ENCODE measurements around the gene TSR3.

TSR3 gene

GRCh38 chr16:1366712-1367299 is 15.1 kb upstream of the TSR3 start:
- DNase-seq (ENCODE audit: extremely low spot score): no peak
- POLR2A ChIA-PET: no interaction called here
- TF ChIP-seq FOXA1 (IDR thresholded peaks at IDR 0.05) (no peak), ELF4 (IDR thresholded peaks at IDR 0.05) (no peak), FOXM1 (IDR thresholded peaks at IDR 0.05; ENCODE audit: borderline replicate concordance) (no peak)
- CTCF ChIA-PET: interaction anchor here (0.8 kb wide), 1 partner anchor 12 kb away, joined by 3 read pairs; no protein-coding TSS in a partner anchor

- ChIA-PET POLR2A (no interaction called here), CTCF (interaction anchor here (0.6 to 0.8 kb wide), 3 partner anchors 13 to 69 kb away, joined by 3 read pairs; no protein-coding TSS in a partner anchor)
- DNase-seq (ENCODE audit: extremely low spot score): no peak
- TF ChIP-seq BHLHE40 (IDR thresholded peaks at IDR 0.05; ENCODE audit: borderline replicate concordance) (no peak), L3MBTL2 (conservative IDR thresholded peaks at IDR 0.05) (no peak), ELF4 (IDR thresholded peaks at IDR 0.05) (no peak), FOXA1 (IDR thresholded peaks at IDR 0.05) (no peak), SP1 (IDR thresholded peaks at IDR 0.05) (no peak), ZNF384 (IDR thresholded peaks at IDR 0.05) (no peak), ARNT (IDR thresholded peaks at IDR 0.05) (no peak), LEF1 (IDR thresholded peaks at IDR 0.05; ENCODE audit: borderline replicate concordance) (no peak), TARDBP (IDR thresholded peaks at IDR 0.05) (no peak), HDGF (IDR thresholded peaks at IDR 0.05; ENCODE audit: borderline replicate concordance) (no peak), SUZ12 (IDR thresholded peaks at IDR 0.05) (no peak), FOXM1 (IDR thresholded peaks at IDR 0.05; ENCODE audit: borderline replicate concordance) (no peak), CTBP1 (IDR thresholded peaks at IDR 0.05; ENCODE audit: borderline replicate concordance) (no peak), FOXK2 (IDR thresholded peaks at IDR 0.05) (no peak), NFRKB (IDR thresholded peaks at IDR 0.05) (no peak)
- TF ChIP-seq, protein P1, sequence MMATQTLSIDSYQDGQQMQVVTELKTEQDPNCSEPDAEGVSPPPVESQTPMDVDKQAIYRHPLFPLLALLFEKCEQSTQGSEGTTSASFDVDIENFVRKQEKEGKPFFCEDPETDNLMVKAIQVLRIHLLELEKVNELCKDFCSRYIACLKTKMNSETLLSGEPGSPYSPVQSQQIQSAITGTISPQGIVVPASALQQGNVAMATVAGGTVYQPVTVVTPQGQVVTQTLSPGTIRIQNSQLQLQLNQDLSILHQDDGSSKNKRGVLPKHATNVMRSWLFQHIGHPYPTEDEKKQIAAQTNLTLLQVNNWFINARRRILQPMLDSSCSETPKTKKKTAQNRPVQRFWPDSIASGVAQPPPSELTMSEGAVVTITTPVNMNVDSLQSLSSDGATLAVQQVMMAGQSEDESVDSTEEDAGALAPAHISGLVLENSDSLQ (IDR thresholded peaks at IDR 0.05): no peak
These were observed 14.5 kb upstream of the TSR3 start for GRCh38 chr16:1366060-1366711.

DNA sequence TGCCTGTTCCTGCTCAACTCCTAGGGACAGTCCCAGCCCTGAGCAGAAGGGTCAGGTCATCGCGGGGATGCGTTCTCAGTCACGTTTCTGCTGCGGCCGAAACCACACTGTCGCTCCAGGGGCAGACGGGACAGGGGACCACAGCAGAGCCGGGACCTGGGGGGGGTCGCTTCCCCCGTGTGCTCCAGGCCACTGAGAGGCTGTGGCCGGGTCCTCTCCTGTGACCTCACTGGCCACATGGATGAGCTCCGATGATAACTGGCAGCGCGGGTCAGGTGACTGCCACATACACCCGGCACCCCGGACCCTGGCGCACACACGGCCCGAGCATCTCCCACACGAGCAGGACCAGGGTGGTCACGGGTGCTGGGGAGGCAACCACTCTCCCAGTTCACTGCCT is 12.8 kb upstream of the TSR3 start:
- ChIA-PET CTCF (interaction anchor here (0.7 to 1.6 kb wide), 2 partner anchors 17 to 70 kb away, joined by 3 read pairs; no protein-coding TSS in a partner anchor), POLR2A (interaction anchor here (1.0 kb wide), 1 partner anchor 341 kb away, joined by 3 read pairs; the partner anchor contains the start of gene MAPK8IP3)
- no peak for DNase-seq (ENCODE audit: extremely low spot score)
- TF ChIP-seq FOXA1 (IDR thresholded peaks at IDR 0.05) (no peak), SUZ12 (IDR thresholded peaks at IDR 0.05) (no peak), CTBP1 (IDR thresholded peaks at IDR 0.05; ENCODE audit: borderline replicate concordance) (no peak), L3MBTL2 (conservative IDR thresholded peaks at IDR 0.05) (no peak), BHLHE40 (IDR thresholded peaks at IDR 0.05; ENCODE audit: borderline replicate concordance) (no peak), ELF4 (IDR thresholded peaks at IDR 0.05) (no peak), FOXM1 (IDR thresholded peaks at IDR 0.05; ENCODE audit: borderline replicate concordance) (no peak), HDGF (IDR thresholded peaks at IDR 0.05; ENCODE audit: borderline replicate concordance) (no peak), TARDBP (IDR thresholded peaks at IDR 0.05) (no peak), FOXK2 (IDR thresholded peaks at IDR 0.05) (no peak), ARNT (IDR thresholded peaks at IDR 0.05) (no peak), ZNF384 (IDR thresholded peaks at IDR 0.05) (no peak)

DNA sequence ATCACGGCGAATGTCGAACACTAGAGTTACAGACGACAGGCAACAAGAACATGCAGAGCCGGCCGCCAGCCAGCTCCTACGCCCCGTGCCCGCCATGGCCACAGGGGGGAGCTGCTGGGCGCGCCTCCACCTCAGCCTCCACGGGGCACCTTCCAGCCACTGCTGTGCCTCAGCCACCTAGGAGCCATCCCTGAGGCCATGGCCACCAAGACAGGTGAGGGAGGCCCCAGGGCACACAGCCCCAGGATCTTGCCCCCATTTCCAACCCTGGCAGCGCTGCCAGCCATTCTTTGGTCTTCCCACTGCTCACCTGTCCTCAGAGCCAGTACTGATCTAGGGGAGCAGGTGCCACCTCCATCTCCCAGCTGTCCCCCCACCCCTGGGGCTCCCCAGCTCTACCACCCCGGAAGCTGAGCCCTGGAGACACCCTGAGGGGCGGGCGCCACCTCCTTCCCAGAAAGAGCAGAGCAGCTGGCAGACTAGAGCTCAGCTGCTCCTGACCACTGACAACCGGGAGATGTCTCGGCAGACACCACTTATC is 11.9 kb upstream of the TSR3 start:
- ChIA-PET POLR2A (interaction anchor here (0.8 kb wide), 1 partner anchor 16 kb away, joined by 3 read pairs; no protein-coding TSS in a partner anchor), CTCF (interaction anchor here (0.6 to 1.6 kb wide), 6 partner anchors 16 to 154 kb away, joined by 3 to 5 read pairs (median 3); partner anchors contain the start of gene BAIAP3)
- TF ChIP-seq CTBP1 (IDR thresholded peaks at IDR 0.05; ENCODE audit: borderline replicate concordance) (no peak), ARNT (IDR thresholded peaks at IDR 0.05) (no peak), ZNF384 (IDR thresholded peaks at IDR 0.05) (no peak), SUZ12 (IDR thresholded peaks at IDR 0.05) (no peak), NFRKB (IDR thresholded peaks at IDR 0.05) (no peak), SP1 (IDR thresholded peaks at IDR 0.05) (no peak), FOXK2 (IDR thresholded peaks at IDR 0.05) (no peak)
- peak; percentile 87 for DNase-seq (ENCODE audit: extremely low spot score)

DNA sequence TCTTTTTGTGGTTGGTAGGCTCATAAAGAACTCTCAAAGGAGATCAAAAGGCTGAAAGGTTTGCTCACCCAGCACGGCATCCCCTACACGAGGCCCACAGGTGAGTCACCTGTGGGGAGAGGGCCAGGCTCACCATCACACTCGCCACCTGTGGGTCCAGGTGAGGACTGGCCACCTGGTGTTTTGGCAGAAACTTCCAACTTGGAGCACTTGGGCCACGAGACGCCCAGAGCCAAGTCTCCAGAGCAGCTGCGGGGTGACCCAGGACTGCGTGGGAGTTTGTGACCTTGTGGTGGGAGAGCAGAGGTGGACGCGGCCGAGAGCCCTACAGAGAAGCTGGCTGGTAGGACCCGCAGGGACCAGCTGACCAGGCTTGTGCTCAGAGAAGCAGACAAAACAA is 11.1 kb upstream of the TSR3 start:
- POLR2A ChIA-PET: no interaction called here
- CTCF ChIA-PET: interaction anchor here (1.0 to 1.6 kb wide), 4 partner anchors 17 to 29 kb away, joined by 3 to 5 read pairs (median 4); partner anchors contain the start of gene BAIAP3
- DNase-seq (ENCODE audit: extremely low spot score): no peak
- TF ChIP-seq ELF4 (IDR thresholded peaks at IDR 0.05) (no peak), FOXM1 (IDR thresholded peaks at IDR 0.05; ENCODE audit: borderline replicate concordance) (no peak), SP1 (IDR thresholded peaks at IDR 0.05) (no peak), NFRKB (IDR thresholded peaks at IDR 0.05) (no peak), FOXA1 (IDR thresholded peaks at IDR 0.05) (no peak), TARDBP (IDR thresholded peaks at IDR 0.05) (no peak), SUZ12 (IDR thresholded peaks at IDR 0.05) (no peak), BHLHE40 (IDR thresholded peaks at IDR 0.05; ENCODE audit: borderline replicate concordance) (no peak), L3MBTL2 (conservative IDR thresholded peaks at IDR 0.05) (no peak), CTBP1 (IDR thresholded peaks at IDR 0.05; ENCODE audit: borderline replicate concordance) (no peak), ARNT (IDR thresholded peaks at IDR 0.05) (no peak)
- TF ChIP-seq, protein P1 (IDR thresholded peaks at IDR 0.05): no peak

DNA sequence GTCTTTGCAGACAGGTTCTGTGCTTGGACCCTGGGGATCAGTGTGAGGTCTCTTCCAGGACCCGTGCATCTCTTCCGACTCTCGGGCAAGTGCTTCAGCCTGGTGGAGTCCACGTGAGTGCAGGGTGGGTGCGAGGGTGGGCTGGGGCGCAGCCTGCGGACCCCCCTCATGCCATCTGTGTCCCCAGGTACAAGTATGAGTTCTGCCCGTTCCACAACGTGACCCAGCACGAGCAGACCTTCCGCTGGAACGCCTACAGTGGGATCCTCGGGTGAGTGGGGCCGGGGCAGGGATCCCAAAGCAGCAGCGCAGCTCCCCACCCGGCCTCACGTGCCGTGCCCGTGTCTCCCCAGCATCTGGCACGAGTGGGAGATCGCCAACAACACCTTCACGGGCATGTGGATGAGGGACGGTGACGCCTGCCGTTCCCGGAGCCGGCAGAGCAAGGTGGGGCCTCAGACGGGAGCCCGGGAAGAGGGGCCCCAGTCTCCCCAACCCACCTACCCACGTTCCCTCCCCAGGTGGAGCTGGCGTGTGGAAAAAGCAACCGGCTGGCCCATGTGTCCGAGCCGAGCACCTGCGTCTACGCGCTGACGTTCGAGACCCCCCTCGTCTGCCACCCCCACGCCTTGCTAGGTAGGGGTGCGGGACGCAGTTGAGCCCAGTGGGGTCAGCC is 10.1 kb upstream of the TSR3 start:
- DNase-seq (ENCODE audit: extremely low spot score): no peak
- TF ChIP-seq FOXK2 (IDR thresholded peaks at IDR 0.05): no peak
- no peak for TF ChIP-seq SUZ12 (IDR thresholded peaks at IDR 0.05)
- TF ChIP-seq ZNF384 (IDR thresholded peaks at IDR 0.05): no peak
- TF ChIP-seq L3MBTL2 (conservative IDR thresholded peaks at IDR 0.05): no peak
- TF ChIP-seq FOXM1 (IDR thresholded peaks at IDR 0.05; ENCODE audit: borderline replicate concordance): no peak
- ChIA-PET CTCF (no interaction called here), POLR2A (no interaction called here)
